ENCODE data around the gene FGF5. TPM values are rescaled to one million over a fixed set of nuclear protein-coding genes. Genes with fewer than 3 reads are reported as not detected.

FGF5 gene
- total RNA-seq, 1 experiment from 2014 or later, result not detected

- Histone ChIP-seq H3K27me3 (ENCODE audit: insufficient read depth, low read length) (peaks cover 85% of the 10 kb centered on the region), H2BK15ac (ENCODE audit: low read depth, low read length) (no peak overlapping the region), H3K79me1 (ENCODE audit: insufficient read depth, low read depth, low read length, poor library complexity, severe bottlenecking) (no peaks in the 10 kb centered on the region), H4K91ac (ENCODE audit: insufficient read length, low read depth, low read length) (no peak overlapping the region), H3K9me3 (ENCODE audit: control insufficient read depth, low read depth, low read length) (no peaks in the 10 kb centered on the region), H3K27ac (ENCODE audit: insufficient read length, low read depth, low read length) (no peak overlapping the region), H3K79me2 (ENCODE audit: insufficient read depth, low read length) (no peaks in the 10 kb centered on the region), H3K23me2 (ENCODE audit: insufficient read length, low read depth, low read length, poor library complexity, severe bottlenecking) (peaks cover 21% of the 10 kb centered on the region), H3K56ac (ENCODE audit: insufficient read length, low read depth, low read length) (no peak overlapping the region), H3K9ac (ENCODE audit: extremely low read depth, insufficient read length, low read length) (no peak overlapping the region), H3K14ac (ENCODE audit: insufficient read depth, low read length) (no peak overlapping the region), H3K4me2 (ENCODE audit: insufficient read depth, insufficient read length, low read length) (peak overlapping the region; percentile 82), H2BK12ac (ENCODE audit: insufficient read length, low read depth, low read length) (no peak overlapping the region), H3K18ac (ENCODE audit: insufficient read length, low read depth, low read length) (no peak overlapping the region), H2AK5ac (ENCODE audit: insufficient read length, low read length) (no peak overlapping the region), H4K8ac (replicated peaks; ENCODE audit: insufficient read length, low read depth, low read length) (no peak overlapping the region), H4K20me1 (ENCODE audit: control insufficient read depth, insufficient read depth, insufficient read length) (no peaks in the 10 kb centered on the region), H3K4me1 (ENCODE audit: insufficient read depth, low read length) (no peaks in the 10 kb centered on the region), H2AFZ (ENCODE audit: low read length) (no peak overlapping the region), H3K4ac (ENCODE audit: low read depth, low read length) (no peak overlapping the region), H2BK20ac (ENCODE audit: low read depth, low read length, poor library complexity, severe bottlenecking) (no peak overlapping the region), H3K23ac (ENCODE audit: insufficient read length, low read depth, low read length) (no peak overlapping the region), H2BK120ac (ENCODE audit: low read depth, low read length, poor library complexity, severe bottlenecking) (no peak overlapping the region), H4K5ac (ENCODE audit: insufficient read length, low read depth, low read length) (no peak overlapping the region), H3T11ph (ENCODE audit: low read length) (no peak overlapping the region), H2BK5ac (ENCODE audit: insufficient read length, low read length) (no peak overlapping the region)
- WGBS (ENCODE audit: extremely low coverage, insufficient read length, low lambda C conversion rate), result no CpG with 5 or more reads among the region's 36 CpGs
- Mint-ChIP-seq H3K36me3 (ENCODE audit: insufficient read depth in 1 of 3, low read depth in 3 of 3) (no peaks in the 10 kb centered on the region), H3K4me1 (peaks cover 33 to 50% of the 10 kb centered on the region in 2 experiments), H3K4me3 (peak overlapping the region; percentile 71 to 87), H3K27me3 (ENCODE audit: low read depth) (peaks cover 100% of the 10 kb centered on the region), H3K27ac (no peak overlapping the region), H3K9me3 (no peaks in the 10 kb centered on the region; a peak in 1 of 5 replicates)
- TF ChIP-seq CTCF (conservative IDR thresholded peaks at IDR 0.05), result no peak
- peak; percentile 36 for DNase-seq
Measured at GRCh38 chr4:80265571-80266252, 752 bp upstream of the FGF5 start.
